Lower leg skin (tissue), 3 donors: Measurements from ENCODE around the gene METTL24.

ENCODE experiments used
- CTCF ChIP-seq, 3 donors: fragments of 450-650 bp; IDR thresholded peaks; one replicate each; pipeline ENCODE4 v1.5.1; 2016; ENCODE audit warnings: antibody characterized with exemption in 3 of 3, mild to moderate bottlenecking in 3 of 3, moderate library complexity in 2 of 3
- POLR2A ChIP-seq, 2 donors: fragments of 450-650 bp; IDR thresholded peaks; one replicate each; pipeline ENCODE4 v1.6.1; 2016 to 2017; ENCODE audit warnings: antibody characterized with exemption in 2 of 2, mild to moderate bottlenecking in 1 of 2, moderate library complexity in 1 of 2

- no peak for TF ChIP-seq CTCF (IDR thresholded peaks at IDR 0.05)
- TF ChIP-seq POLR2A (IDR thresholded peaks at IDR 0.05), result no peak
Observed at GRCh38 chr6:110324548-110324947, 33.6 kb downstream of the METTL24 start.
